Epithelial cell of prostate (primary cell): ENCODE data around the gene PLCXD3.
"Not testable (repeated sequence)": the region's sequence is repeated elsewhere in the genome, so short reads cannot be mapped to it uniquely, and the experiment has no call there.

Experiments
- DNase-seq: peaks from one replicate; pipeline ENCODE4 v3.0.0-alpha.2; 2011; ENCODE audit warnings: low read depth, low spot score
- H3K27ac ChIP-seq: fragments of 450-650 bp; 2 replicates; pipeline ENCODE4 v1.5.1; 2017; ENCODE audit warnings: mild to moderate bottlenecking

The PLCXD3 gene

DNA sequence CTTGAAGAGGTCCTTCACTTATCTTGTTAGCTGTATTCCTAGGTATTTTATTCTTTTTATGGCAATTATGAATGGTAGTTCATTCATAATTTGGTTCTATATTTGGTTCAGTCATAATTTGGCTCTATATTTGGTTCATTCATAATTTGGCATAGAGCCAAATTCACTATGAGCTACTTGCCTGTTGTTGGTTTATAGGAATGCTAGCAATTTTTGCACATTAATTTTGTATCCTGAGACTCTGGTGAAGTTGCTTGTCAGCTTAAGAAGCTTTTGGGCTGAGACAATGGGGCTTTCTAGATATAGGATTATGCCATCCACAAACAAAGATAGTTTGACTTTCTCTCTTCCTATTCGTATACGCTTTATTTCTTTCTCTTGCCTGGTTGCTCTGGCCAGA is 142.2 kb downstream of the PLCXD3 start:
- no peak for DNase-seq

DNA sequence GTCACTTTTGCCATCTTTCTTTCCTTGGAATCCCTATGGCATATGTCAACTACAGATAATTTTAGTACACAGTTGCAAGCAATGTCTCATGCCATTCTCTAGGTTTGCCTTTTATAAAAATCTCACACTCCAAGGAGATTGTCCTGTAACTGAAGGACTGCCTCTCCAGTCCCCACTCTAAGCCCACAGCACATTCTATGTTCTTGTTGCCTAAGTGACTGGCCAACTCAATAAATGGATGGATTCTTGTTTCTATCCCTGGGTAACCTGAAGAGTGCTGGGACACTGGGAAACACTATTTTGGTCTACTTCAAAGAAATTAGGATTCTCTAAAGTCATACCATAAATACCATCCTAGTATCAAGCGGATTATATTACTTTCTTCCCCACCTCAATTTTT is 145.0 kb downstream of the PLCXD3 start:
- no peak for DNase-seq
- H3K27ac ChIP-seq: no peak overlapping the region

More for the DNA sequence above, 142.2 kb downstream of the PLCXD3 start:
- no peak overlapping the region for H3K27ac ChIP-seq

DNA sequence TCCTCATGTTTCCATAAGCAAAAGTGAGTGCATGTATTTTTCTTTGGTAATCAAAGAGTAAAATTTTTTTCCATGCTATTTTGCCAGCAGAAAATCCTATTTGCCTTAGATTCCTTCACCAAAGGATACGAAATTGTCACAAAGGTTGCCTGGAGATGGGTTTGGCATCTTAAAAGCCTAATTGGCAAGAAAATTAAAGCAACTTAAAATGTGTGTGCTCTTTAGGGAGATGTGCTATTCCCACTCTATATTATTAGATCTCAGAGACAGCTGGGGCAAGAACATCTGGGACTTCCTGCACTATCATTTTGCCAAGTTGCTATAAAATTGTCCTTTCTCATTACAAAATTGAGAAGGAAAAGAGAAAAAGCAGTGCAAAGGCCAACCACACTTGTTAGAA is 146.1 kb downstream of the PLCXD3 start:
- no peak overlapping the region for H3K27ac ChIP-seq
- no peak for DNase-seq

DNA sequence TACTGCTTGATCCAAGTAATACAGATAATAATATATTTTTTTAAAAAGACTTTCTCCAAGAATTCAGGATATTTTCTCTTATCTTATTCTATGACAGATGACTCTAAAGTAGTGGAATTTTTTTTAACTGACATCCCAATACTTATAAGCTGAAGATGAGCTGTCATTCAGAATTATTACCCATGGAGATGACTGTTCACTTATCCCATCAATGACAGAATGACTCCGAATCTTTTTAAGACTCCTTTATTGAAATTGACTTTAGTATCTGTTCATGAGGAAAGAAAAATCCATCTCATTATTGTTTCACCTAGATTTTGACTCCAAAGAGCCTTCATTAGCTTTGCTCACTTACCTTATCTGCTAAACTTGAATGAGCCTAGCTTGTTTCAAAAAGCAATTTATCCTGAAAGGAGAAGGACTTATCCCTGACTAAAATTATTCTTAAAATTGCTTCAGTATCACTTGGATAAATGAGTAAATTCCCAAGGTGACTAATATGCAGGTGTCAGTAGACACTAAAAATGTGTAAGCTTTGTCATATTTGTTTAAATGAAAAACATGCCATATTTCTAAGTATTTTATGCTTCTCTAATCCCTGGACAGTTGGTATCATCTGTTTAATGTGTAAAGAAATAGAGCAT is 146.9 kb downstream of the PLCXD3 start:
- no peak for DNase-seq
- H3K27ac ChIP-seq: no peak overlapping the region

DNA sequence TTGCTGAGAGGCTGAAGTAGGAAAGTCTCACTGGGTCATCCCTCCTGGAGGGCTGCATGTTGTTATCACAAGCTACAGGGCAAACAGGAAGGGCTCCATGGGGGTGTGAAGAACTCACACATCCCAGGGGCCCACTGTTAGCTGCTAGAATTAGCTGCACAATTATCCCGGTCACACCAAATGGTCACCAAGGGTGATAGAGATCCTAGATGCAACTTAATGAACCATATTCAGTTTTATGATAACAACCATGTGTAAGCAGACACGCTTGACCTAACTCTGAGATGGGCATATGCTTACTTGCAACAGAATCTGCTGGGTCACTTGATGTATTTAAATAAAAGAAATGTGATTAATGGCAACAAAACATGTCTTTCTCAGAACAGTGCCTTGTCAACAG is 153.6 kb downstream of the PLCXD3 start:
- no peak for DNase-seq
- no peak overlapping the region for H3K27ac ChIP-seq

DNA sequence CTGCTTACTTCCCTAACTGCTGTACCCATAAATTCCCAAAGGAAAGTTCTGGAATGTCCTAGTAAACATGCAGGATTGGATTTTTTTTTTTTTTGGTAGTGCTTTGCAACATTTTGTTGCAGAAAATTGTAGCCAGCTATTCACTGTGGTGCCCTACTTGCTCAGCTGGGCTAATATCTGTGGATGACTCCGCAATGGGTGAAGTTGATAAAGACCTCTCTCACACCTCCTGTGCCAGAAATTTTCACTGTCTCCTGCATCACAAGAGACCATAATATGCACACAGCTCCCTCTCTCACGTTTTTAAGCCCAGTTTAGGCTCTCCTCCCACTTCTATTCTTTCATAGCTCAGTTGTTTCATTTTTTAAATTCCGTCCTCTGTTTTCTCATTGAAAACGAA is 160.6 kb downstream of the PLCXD3 start:
- no peak overlapping the region for H3K27ac ChIP-seq
- DNase-seq: no peak

DNA sequence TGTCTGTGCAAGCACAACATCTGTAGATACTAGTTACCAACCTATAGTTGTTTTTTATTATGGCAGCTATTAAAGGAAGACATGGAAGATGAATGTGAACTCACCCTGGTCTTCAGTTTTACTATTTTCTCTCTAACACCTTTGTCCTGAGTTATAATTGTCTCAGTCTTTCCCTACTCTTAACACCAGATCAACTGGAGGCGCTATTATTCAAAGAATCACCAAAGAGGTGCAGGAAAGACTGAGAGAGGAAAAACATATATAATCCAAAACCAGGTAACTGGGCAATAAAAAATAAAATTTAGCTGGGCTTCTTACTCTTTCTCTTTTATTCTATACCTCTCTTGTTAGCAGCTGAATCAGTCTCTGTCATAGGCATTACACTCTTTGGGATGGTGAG is 162.8 kb downstream of the PLCXD3 start:
- DNase-seq: no peak
- no peak overlapping the region for H3K27ac ChIP-seq

DNA sequence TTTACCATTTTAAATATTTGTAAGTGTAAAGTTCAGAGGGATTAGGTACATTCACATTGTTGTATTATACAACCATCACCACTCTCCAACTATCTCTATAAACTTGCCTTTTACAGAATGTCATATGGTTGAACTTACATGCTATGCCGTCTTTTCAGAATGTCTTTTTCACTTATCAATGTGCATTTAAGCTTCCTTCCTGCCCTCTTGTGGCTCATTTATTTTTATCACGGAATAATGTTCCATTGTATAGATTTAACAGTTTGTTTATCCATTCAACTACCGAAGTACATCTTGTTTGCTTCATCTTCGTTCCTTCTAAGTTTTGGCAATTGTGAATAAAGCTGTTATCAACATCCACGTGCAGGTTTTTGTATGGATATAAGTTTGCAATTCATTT is 163.8 kb downstream of the PLCXD3 start:
- DNase-seq: no peak
- H3K27ac ChIP-seq: no peak overlapping the region

DNA sequence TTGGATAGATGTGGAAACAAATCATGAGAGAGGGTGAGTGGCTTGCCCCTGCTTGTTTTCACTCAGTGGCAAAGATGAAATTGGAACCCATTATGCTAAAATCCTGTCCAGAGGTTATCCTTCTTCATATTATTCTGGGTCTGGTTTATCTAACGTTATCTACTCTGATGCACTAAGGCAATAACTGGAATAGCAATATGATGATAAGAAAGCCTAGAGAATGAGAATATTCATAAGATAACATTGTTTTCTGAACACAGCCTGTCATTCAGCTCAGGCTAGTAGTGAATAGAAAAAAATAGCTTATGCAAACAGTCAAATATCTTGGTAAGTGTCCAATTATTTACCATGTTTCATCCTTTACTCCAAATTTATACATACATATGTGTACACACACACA is 165.1 kb downstream of the PLCXD3 start:
- no peak overlapping the region for H3K27ac ChIP-seq
- DNase-seq: no peak

DNA sequence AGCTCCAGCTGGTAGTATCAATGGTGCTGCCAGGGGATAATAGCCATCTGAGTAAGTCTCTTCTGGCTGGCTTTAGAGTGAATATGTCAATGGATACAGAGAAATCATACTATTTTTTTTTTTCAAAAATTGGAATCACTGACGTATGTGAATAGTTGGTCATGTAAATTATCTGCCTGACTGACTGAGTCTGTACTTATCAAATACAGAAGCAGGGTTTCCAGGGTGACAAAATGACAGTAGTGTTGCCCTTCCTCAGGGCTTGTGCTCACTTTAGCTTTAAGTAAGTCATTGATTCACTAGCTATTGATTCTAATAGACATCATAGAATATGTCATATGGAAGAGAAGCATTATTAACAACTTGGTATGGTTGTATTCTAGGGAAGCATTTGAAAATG is 171.1 kb downstream of the PLCXD3 start:
- DNase-seq: no peak
- no peak overlapping the region for H3K27ac ChIP-seq

DNA sequence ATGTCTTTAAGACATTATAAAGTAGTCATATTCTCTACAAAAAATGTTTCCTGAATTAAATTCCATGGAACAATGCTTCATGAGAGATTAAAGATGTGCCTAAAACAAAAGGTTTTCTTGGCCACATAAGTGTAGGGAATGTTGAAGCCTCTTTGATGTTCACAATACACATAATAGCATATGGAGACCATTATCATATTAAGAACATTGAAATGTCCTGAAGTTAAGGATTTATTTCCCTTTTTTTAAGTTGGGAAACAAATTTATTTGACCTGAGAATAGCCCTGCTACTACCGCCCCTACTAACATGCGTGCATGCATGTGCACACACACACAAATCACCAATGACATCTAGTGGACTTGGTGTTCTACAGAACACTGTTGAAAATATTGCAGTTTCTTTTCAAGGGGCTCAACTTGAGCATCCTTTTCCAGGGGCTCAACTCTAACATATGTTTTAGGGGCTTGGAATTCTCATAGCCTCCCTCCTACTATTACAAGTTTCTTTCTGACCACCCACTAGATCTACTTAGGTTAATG is 172.2 kb downstream of the PLCXD3 start:
- no peak for DNase-seq

DNA sequence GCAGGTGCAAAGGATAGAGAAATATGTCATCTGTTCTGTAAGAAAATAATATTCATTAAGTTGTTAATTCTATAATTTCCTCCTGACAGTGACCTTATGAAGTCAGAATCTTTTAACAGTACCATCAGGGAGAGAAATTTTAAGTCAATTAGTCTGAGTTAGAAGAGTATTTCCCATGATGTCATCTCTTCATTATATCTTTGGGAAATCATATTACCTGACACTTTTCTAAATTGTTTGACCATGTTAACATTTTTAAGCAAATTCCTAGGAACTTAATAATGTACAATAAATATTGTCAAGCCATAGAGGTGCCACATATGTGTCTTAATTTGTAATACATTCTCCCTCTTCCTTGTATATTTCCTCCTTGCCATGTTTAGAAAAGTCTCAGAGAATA is 172.7 kb downstream of the PLCXD3 start:
- no peak overlapping the region for H3K27ac ChIP-seq
- no peak for DNase-seq

More for the DNA sequence above, 172.2 kb downstream of the PLCXD3 start:
- H3K27ac ChIP-seq: no peak overlapping the region

DNA sequence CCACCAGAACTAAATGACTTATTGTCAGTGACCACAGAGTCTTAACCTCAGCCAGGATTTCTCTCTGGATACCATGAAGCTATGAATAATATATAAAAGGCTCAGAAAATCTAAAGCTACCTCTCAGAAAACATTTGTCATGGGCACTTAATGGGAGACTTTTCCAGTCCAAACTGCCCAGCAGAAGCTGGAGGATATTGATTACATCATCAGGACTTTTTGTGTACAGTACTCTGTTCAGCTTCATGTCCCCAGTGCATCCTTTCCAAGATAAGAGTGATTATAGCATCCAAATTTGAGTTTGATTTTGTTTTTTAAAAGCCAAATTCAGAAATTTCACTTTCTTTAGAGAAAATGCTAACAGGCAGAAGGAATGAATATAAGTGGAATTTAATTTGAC is 173.2 kb downstream of the PLCXD3 start:
- no peak for DNase-seq
- no peak overlapping the region for H3K27ac ChIP-seq

DNA sequence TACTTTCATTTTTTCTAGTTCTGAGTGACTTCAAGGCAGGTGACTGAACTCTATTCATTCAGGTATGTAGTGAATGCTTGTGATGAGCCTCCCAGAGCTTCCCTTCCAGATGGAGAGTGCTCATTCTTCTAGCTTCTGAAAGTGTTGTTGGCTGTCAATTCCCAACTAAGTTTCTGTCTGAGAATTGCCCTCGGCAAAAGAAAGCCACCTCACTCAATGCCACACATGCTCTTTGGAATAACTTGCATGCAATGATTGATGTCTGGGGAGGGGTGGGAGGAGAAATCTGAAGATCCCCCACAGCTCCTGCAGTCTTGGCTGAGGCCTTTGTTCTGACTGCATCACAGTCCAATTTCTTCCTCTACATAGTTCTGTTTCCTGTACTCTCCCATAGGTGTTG is 173.9 kb downstream of the PLCXD3 start:
- no peak for DNase-seq
- no peak overlapping the region for H3K27ac ChIP-seq

DNA sequence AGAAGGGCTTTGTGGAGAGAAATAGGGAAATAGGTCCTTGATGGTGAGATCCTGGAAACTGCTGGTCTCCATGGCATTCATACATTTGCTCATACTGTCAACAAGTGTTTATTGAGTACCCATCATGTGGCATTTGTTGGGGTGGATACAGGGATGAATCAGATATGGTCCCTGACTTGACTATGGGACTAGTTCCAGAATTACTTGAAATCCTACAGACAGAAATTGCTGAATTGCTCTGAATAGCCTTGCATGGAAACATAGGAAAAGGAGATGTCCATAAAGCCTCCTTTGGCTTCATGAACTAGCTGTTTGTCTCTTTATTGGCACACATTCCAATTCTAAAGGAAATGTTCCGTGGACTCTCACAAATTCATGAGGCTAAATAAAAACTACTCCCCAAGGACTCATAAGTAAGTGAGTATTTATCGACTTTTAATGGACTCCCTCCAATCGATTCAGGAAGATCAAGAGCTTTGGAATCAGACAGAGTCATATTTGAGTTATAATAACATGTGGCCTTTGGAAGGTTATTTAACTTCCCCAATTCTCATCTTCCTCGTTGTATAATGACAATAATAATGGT is 174.7 kb downstream of the PLCXD3 start:
- no peak overlapping the region for H3K27ac ChIP-seq
- DNase-seq: no peak

DNA sequence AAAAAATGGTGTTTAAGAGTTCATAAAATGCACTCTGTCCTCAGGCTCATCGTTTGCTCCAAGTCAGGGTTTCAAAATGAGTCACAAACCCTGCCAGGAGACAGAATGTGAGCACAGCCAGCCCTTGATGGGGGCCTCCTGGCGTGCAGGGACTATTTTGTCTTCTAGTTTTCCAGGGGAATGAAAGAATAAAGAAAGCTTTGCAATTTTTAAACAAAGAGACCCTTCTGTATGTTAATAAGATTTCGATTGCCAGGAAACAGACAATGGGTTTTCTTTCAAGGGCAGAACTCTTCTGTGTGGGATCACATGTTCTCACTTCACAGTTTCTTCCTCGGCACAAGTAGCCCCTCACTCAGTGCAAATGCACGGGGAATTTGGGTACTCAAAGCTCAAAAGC is 175.6 kb downstream of the PLCXD3 start:
- DNase-seq: no peak
- H3K27ac ChIP-seq: no peak overlapping the region

DNA sequence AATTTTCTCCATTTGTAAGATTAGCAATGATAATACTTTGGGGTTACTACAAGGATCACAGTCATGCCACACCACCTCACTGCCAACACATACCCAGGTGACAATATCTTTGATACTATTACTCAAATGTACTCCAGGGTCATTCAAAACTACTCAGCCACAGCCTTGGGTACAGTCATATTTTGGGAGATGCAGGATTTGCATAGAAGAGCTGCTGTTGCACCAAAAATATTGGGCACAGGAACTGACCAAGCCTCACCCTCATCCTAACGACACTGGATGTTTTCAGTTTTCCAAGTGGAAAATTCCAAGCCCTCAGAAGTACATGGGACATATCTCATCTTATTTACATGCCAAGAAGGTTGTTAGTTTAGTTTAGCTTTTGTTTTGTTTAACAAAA is 176.2 kb downstream of the PLCXD3 start:
- H3K27ac ChIP-seq: no peak overlapping the region
- DNase-seq: no peak

DNA sequence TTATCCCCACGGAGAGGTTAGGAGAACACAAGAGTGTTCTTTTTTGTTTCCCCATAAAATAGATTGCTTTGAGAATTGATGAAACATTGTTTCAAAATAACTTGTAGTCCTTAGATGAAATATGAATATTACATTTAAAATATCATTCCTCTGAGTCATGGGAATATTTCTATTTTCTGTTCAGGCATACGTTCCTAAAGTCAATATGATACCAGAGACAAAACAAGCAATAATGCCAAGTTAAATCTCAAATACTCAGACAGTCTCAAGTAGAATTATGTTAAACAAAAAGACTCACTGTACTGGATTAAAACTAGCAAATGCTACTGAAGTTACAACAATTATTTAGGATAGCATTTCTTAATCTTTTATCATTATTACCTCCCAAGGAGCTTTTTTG is 185.3 kb downstream of the PLCXD3 start:
- no peak for DNase-seq

DNA sequence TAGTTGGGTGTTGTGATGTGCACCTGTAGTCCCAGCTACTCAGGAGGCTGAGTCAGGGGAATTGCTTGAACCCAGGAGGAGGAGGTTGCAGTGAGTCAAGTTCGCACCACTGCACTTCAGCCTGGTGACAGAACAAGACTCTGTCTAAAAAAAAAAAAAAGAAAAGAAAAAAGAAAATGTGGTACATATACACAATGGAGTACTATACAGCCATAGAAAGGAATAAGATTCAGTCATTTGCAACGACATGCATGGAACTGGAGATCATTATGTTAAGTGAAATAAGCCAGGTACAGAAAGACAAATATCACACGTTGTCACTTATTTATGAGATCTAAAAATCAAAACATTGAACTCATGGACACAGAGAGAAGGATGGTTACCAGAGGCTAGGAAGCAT is 187.6 kb downstream of the PLCXD3 start:
- H3K27ac ChIP-seq, DNase-seq: not testable (repeated sequence)

More for the DNA sequence above, 185.3 kb downstream of the PLCXD3 start:
- no peak overlapping the region for H3K27ac ChIP-seq

DNA sequence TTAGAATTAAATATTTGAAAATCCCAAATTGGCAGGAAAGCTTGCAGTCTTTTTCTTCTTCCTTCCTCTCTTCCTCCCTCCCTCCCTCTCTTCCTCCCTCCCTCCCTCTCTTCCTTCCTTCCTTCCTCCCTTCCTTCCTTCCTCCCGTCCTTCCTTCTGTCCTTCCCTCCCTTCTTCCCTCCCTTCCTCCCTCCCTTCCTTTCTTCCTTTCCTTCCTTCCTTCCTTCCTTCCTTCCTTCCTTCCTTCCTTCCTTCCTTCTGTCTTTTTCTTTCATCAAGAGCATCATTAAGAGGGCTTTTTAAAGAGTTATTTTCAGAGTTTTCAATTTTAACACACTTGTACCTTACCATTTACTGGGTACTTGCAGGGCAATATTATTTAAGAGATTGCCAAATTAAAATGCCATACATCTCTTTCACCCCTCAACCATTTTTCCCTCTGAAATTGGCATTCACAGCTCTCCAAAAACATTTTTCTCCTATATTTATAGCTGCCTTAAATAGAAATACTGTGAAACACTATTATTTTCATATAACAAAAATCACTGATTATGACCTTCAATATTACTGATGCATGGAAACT is 197.8 kb downstream of the PLCXD3 start:
- no peak overlapping the region for H3K27ac ChIP-seq
- DNase-seq: no peak

DNA sequence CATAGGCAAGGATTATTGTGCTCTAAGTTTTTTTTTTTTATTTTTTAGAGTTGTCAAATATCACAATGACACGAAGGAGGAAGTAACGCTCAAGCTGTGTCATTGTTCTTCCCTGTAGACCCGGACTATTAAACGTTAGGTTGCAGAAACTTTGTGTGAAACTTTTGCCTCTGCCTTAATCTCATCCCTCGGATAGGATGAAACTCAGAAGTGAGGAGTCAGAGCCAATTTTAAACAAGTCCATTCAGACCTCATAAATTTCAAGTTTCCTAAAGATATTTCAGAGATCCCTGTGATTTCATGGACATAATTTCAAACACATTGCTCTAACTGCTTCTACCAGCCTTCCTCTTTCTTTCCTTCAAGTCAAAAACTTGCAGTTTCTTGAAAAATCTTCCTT is 198.3 kb downstream of the PLCXD3 start:
- no peak for DNase-seq
- no peak overlapping the region for H3K27ac ChIP-seq

DNA sequence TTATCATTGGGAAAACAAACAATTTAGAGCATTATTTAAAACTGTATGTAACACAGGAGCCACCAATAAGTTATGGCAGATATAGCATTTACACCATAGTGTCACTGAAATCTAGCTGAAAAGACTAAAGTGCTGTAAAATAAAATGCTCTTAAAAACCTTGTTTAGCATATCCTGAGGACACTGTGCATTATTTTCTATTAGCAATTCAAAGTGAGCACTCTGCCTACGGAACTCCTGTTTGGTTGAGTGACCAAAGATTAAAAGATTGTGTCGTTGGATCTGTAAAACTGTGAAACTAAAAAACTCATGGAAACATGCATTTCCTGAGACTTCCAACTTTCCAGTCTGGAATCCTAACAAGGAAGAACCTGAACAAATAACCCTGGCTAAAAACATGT is 201.1 kb downstream of the PLCXD3 start:
- no peak for DNase-seq
- H3K27ac ChIP-seq: no peak overlapping the region
